ENCODE data around the gene CAPN15.

The CAPN15 gene

DNA sequence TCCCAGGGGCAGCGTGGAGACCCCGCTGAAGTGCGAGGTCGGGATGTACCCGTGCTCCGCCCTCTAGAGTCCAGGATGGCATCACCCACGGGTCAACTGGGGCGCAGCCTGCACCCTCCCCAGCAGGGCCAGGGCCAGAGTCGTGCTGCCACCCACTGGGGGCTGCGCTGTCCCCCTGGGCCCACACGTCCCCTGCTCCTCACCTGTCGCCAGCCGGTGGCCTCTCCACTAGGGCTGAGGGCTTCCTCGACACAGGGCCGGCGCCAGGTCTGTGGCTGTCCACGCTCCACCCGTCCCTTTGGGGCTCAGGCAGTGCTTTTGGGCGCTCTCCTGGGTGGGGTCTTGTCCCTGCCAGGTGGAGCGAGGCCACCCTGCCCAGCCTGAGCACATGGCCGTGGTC is 21.1 kb downstream of the CAPN15 start:
- DNase-seq, result no peak

DNA sequence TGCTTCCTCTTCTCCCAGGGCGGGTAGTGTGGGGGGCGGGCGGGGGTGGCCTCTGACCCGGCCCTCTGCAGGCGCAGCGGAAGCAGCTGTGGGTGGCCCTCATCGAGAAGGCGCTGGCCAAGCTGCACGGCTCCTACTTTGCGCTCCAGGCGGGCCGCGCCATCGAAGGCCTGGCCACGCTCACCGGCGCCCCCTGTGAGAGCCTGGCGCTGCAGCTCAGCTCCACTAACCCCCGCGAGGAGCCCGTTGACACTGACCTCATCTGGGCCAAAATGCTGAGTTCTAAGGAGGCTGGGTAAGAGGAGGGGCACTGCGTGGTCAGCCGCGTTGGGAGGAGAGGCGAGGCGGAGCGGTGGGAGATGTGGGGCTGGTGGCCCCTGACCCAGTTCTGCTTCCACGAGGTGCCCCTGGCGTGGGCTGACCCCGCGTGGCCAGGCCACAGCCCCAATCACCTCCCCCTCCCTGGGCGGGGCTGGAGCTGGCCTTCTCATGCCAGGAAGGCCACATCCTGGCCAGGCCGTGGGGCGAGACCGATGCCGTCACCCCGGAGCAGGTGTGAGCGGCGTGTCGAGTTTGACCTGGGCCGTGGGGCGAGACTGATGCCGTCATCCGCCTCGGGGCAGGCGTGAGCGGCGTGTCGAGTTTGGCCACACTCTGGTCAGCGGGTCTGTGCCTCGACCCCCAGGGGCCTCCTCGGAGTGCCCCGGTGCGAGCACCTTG is 22.2 kb downstream of the CAPN15 start:
- no peak for DNase-seq

DNA sequence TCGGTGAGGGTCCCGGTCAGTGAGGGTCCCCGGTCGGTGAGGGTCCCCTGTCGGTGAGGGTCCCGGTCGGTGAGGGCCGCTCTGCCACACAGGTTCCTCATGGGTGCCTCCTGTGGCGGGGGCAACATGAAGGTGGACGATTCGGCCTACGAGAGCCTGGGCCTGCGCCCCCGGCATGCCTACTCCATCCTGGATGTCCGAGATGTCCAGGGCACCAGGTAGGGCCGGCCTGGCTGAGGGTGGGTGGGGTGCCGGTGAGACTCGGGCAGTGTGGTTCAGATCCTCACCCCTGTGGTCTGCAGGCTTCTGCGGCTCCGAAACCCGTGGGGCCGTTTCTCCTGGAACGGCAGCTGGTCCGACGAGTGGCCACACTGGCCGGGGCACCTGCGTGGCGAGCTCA is 23.7 kb downstream of the CAPN15 start:
- no peak for DNase-seq

DNA sequence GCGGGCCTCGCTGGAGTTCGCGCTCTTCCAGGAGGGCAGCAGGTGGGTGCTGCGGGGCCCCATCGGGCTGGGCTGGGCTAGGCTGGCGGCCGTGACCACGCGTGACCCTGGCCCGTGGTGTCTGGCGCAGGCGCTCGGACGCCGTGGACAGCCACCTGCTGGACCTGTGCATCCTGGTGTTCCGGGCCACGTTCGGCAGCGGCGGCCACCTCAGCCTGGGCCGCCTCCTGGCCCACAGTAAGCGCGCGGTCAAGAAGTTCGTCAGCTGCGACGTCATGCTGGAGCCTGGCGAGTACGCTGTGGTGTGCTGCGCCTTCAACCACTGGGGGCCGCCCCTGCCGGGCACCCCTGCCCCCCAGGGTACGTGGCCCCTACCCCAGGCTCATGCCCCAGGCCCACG is 24.7 kb downstream of the CAPN15 start:
- no peak for DNase-seq

DNA sequence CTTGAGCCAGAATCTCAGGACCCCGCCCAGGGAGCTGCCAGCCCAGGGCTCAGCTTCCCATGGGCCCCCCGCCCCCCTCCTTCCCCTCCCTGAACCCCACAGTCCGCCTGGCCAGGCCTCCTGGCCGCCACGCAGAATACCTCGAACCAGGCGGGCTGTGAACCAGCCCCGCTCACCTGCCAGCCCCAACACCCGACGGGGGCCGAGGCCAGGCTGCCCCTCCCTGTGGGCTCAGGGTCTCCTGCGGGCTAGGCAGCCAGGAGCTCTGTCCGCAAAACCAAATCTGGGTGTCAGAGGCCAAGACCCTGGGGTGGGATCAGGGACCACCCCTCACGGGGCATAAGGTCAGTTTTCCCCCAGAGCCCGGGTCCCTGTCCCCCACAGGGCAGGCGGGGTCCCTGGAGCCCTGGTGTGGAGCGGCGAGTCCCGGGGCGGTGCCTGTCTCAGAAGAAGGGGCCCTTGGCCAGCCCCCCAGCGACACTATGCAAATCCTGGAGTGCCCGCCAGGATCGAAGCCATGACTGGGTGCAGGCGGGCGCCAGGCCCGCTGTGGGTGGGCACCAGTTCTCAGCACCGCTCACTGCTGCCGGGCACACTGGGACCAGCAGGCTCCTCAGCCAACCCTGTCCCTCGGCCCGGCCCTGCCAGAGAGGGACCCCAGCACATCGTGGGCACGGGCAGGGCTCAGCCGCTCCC is 26.2 kb downstream of the CAPN15 start:
- no peak for DNase-seq

DNA sequence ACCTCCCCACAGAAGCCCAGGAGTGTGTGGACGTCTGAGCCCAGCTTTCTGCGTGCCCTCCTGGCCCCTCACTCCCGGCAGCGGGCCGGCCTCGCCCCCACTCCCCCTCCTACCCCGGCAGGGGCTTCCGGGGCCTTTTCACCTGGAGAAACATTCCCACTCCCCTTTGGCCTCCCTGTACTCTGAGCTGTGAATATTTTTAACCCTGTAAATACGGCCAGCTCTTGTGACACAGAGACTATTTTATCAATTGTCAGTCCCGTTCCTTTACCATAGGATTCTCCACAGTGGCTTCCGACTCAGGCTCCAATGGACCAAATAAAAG is 26.7 kb downstream of the CAPN15 start:
- no peak for DNase-seq

DNA sequence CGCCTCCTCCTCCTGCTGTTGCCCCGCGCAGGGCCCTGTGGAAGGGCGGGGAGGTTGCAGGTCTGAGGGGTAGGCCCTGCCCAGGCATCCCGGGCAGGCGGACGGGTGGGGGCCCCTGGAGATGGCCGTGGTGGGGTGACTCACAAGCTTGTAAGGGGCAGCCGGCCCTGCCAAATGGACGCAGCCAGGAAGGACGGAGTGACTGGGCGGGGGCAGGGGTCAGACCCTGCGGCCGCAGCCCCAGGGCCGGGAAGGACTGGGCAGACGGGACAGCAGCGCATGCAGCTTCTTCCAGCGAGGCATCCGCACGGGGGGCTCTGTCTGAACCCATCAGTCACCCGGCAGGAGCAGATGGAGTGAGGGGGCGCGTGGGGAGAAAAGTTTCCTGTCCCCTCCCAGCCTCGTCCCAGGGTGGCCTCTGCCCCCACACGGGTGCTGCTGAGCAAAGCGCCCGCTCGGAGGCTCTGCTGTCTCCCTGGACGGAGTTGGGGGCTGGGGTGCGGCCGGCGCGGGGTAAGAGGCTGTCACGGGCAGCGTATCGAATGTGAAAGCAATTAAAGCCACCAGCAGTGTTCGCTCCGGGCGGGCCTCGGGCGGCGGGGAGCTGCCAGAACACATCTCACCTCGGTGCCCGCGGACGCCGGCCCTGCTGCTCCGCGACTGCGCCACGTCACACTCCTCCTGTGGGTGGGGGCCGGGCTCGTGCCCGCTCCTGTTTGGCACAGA is 27.3 kb downstream of the CAPN15 start:
- DNase-seq, result no peak

DNA sequence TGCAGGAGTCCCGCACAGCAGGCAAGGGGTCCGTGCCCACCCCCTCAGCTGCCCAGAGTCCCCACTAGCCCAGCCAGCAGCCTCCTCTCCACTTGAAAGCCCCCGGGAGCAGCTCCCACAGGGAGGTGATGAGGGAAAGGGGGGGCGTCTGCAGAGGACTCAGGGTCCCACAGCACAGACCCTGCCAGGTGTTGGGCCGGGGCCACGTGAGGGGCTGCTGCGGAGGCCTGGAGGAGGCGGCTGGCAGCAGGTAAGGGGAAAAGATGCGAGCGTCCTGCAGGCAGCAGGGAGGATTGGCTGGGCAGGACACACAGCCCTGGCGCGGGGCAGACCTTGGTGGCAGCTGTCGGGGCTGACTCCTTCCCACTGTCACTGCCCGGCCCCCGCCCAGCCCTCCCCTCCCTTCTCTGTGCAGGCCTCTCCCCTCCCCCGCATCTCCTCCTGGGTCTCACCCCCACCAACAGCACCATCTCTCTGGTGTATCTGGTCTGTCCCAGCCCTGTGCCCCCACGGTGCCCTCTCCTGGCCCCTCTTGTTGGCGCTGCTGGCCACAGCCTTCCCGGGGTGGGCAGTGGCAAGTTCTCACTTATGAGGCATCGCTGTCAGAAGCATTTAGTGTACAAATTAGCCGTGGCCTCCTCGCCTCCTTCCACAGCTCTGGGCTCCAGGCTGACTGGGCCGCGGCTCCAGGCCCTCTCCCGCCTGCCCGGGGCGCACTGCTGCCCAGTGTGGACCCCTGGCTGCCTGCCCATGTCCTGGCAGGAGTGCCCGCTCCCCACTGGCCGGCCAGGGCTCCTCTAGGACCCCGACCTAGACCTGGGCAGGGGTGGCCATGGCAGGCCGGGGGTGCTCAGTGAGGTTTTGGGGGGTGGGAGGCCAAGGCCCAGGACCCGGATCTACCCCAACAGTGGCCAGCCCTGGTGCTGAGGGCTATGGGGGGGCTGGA is 28.3 kb downstream of the CAPN15 start:
- DNase-seq, result no peak

DNA sequence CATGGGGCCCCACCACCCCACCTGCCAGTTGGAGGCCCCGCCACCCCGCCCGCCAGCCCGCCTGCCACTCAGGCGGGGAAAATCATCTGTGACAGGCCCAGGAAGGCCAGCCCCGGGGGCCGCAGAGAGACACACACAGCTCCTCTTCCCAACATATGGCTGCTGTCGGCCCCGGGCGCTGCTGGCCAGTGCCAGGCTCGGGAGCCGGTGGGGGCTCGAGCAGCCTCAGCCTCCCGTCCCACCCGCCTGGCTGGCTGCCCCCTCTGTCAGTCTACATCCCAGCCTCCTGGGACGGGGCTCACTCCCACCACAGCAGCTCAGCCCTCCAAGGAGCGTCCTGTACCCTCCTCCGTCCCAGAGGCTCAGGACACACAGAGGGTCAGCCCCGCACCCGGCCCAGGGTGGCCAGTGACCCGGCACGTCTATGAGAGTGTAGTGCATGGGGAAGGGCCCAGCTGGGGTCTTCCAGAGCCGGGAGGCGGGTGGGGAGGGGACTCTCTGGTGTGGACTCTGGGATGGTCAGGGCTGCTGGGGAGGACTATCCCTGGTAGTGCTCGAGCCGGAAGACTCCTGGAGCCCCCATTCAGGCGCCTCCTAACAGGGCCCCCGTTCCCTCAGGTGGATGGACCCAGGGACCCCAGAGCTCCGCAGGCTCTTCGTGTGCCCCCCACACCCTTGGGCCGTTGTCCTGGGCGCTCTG is 29.1 kb downstream of the CAPN15 start:
- DNase-seq, result no peak

DNA sequence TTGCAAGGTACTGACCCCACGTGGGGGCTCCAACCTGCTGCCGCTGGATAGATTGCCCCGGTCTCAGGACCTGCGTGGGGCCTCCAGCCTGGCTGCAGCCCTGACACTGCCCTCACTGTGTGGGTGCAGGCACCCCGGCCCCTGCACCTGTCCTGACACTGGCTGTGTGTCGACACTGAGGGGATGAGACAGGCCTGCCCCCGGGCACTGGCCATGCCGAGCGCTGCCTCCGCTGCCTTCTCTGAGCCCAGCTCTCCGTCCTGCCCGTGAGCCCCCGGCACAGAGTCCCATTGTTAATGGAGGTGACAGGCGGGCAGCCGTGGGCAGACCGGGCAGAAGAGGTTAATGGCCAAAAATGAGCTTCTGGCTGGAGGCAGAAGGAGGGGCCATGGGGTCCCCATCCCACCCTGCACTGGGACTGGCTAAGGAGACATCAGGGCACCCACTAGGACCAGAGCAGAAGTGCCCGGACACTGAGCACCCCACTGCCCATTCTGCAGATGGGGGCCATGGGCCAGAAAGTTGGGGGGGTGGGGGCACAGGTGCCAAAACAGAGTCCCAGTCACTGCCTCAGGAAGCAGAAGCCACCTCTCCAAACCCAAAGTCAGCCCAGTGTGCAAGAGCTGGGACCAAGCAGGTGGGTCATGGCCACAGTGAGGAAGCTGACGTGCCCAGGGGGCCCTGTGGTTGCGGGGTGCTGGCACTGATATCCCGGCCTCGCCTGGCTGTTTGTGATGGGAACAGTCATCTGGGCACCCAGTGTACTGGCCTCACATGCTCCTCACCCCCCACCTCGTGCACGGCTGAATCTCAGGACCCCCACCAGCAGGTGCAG is 30.2 kb downstream of the CAPN15 start:
- DNase-seq, result no peak

DNA sequence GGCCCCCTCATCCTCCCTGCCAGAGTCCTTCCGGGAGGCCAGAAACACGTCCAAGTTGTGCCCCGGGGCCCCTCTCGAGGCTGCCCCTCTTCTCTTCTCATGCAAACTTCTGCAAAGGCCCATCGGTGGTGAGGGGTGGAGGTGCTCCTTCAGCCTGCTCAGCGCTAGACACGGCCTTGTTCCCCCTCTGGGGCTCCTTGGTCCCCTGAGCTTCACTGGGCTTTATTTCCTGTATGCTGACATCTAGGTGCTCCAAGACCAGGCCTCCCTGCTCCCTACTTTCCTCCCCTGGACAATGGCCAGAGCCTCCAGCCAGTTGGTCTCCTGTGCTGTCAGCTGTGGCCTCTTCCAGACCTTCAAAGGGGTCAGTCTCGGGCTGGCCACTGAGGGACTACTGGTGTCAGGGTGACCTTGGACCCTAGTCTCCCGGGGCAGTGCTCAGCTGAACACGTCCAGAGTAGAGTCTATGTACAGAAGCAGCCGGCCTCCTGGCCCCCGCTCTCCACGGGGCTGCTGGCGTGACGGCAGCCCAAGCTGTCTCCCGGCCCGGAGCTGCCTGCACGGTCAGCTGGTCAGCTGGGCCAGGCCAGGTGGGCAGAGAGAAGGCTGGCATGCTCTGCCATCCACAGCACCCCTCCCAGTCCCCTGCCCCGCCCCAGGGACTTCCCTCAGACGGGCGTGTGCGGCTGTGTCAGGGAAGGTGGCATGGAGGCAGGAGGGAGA is 30.9 kb downstream of the CAPN15 start:
- no peak for DNase-seq

DNA sequence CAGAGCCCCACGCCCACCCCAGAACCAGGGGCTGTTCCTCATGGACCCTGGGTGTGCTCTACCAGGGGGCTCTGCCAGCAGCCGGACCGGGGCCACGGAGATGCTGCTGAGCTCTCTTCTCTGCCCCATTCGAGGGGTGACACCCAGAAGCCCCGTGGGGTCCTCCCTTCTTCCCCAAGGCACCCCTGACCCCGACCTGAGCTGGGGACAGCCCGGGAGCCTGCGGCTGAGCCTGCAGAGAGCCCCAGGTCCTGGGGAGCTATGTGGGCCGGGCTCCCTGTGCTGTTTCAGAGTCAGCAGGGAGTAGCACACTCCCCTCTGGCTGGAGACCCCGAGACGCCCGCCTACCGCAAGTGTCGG is 31.5 kb downstream of the CAPN15 start:
- DNase-seq, result no peak

DNA sequence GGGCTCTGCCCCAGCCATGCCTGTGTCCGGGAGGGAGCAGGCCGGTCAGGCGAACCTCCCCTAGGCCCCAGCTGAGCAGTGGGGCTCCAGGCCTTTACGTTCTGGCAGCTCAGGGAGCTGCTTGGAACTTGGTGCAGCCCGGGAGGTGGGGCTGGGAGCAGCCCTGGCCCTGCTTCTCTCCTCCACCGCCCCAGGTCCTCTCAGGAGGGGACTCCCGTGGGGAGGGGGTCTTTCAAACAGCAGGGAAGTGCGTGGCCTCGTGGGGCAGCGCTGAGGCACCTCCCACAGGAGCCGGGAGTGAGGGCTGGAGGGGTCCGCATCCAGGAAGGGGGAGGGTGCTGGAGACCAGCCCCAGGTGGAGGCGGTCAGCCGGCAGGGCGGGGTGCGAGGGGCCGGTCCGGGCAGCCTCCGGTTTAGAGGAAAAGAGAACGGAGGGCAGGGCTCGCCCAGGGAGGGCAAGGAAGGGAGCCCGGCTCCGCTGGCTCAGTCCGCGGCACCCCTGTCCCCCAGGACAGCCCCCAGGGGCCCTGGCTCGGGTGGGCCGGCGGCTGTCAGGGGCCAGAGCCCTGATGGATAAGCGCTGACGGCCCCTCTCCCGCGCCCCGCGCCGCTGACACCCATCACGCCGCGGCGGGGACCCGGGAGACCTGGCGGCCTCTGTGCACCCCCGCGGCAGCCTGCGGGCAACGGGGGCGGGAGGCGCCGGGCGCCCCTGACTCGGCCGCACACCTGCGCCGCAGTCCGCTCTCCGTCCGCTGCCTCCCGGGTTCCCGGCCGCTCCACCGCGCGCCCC is 32.1 kb downstream of the CAPN15 start:
- DNase-seq, result no peak

DNA sequence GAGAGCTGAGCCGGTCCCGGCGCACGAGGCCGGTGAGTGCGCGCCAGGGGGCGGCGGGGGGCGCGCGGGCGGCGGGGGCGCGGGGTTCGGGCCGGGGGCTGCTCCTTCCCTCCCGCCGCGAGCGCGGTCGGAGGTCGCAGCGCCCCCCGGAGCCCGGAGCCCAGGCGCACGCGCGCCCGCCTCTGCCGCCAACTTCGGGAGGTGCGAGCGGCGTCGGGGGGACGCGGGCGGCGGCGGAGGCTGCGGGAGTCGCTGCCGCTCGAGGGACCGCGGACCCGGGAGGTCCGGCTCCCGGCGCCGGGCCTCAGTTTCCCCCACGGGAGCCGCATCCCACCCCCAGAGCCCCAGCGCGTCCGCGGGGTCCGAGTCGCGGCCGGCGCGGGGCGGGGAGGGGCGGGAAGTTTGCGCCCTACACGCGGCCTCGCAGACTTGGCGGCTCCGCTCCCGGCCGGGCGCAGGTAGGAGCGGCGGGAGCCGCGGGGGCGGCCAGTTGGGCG is 32.7 kb downstream of the CAPN15 start, which contains the start of gene PRR35:
Gene PRR35, plus strand, starts transcription at position 191 of the 497 bp plus-strand sequence. CDS start 2,901 bp downstream, outside the sequence.
- DNase-seq, result no peak

DNA sequence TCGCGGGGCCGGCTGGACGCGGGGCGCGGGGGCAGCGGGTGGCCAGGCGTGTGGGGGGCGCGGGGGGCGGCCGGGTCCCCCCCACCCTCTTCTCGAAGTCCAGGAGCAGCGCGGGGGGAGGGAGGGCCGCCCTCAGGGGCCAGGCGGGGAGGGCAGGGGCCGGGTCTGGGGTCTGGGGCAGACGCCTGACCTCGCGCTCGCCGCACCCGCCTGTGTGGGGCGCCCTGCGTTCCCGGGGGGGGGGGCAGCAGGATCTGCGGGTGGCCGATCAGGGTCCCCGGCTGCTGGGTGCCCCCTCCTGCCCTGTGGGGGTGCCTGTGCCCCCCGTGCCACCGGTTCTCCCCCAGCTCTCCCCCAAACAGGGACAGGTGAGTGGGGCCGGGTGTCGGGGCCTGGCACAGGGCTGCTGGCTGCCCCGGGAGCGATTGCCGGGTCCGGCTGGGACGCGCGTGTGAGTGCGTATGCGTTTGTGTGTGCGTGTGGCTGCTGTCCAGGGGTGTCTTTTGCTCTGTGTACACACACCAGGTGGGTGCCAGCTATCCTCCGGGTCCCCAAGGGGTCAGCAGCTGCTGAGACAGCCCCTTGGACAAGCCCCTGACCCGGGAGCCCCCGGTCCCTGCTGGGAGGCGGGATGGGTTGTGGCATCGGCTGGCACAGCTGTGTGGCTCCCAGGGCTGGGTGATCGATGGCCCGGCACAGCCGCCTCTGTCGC is 33.3 kb downstream of the CAPN15 start:
- DNase-seq, result no peak

DNA sequence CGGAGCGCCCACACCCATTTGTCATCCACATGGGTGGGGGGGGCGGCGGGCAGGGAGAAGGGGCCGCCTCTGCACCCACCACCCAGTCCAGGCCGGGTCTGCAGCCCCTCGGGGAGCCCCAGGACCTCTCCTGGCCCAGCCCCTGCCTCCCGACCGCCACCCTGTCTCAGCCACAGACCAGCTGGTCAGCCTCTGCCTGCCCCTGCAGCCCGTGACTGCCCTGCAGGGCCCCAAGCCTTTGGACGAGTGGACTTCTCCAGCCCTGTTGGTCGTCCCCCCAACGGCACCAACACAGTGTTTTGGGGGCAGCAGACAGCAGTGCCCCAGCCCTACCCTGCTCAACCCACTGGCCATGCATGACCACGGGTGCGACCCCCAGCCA is 33.9 kb downstream of the CAPN15 start:
- DNase-seq, result no peak

DNA sequence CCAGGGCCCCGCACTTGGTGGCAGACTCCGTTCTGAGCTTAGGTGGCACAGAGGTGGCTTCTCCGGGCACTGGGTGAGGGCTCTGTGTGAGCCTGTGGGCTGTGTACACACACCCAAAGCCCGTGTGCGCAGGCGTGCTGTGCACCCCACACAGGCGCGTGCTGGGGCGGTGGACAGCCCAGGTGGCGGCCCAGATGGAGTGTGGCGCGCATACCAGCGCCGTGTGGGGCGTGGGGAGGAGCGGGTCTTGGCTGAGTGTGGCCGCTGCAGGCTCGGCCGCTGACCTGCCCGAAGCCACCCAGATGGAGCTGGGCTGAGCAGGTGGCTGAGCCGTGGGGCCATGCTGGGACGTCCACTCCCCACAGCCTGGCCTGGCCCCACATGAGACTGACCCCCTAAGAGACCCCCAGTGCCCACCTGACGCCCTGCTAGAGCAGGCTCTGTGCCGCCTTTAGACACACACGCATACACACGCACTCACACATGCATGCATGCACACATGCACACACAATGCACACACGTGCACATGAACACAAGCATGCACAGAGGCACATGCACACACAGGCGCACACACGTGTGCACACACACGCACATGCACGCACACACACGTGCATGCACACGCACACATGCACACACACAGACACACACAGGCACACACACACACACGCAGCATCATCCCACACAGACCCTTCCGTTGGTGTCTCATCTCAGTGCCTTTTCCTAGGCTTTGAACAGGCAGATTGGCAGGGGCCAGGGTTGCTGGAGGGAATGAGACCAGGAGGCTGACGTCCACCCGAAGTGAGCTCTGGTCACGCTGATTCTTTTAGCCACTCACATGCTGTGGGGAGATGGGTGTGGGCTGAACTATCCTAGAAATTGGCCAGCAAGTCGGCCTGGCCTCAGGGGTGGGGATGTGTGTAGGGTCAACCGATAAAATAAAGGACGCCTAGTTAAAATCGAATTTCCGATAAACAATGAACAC is 34.7 kb downstream of the CAPN15 start:
- DNase-seq, result no peak

Measured in inflammatory macrophage treated with lipopolysaccharide for 1 hour (primary cell).